Ascending aorta (tissue), 2 donors: Measurements from ENCODE around the gene NOM1. TPM values are rescaled to one million over a fixed set of nuclear protein-coding genes. Genes with fewer than 3 reads are reported as not detected.
"Not testable (repeated sequence)": the region's sequence is repeated elsewhere in the genome, so short reads cannot be mapped to it uniquely, and the experiment has no call there.

Experiments
- DNase-seq, 2 donors: peaks; one replicate each; pipeline ENCODE4 v3.0.0-alpha.2; 2019; ENCODE audit warnings: low spot score in 2 of 2
- H3K27ac ChIP-seq, 2 donors: fragments of 200-600 bp; sonication (generic); one replicate each; pipeline ENCODE4 v1.5.1; 2016 to 2017; ENCODE audit warnings: mild to moderate bottlenecking in 1 of 2
- H3K27me3 ChIP-seq: fragments of 200-600 bp; sonication (generic); one replicate; pipeline ENCODE4 v1.5.1; 2017
- H3K36me3 ChIP-seq, 2 donors: fragments of 200-600 bp; sonication (generic); one replicate each; pipeline ENCODE4 v1.5.1; 2016
- H3K4me1 ChIP-seq, 2 donors: fragments of 200-600 bp; sonication (generic); one replicate each; pipeline ENCODE4 v1.5.1; 2016 to 2017; ENCODE audit warnings: mild to moderate bottlenecking in 1 of 2
- H3K4me3 ChIP-seq, 2 donors: fragments of 200-600 bp; sonication (generic); one replicate each; pipeline ENCODE4 v1.5.1; 2016 to 2017; ENCODE audit warnings: mild to moderate bottlenecking in 1 of 2
- H3K9me3 ChIP-seq, 2 donors: fragments of 200-600 bp; sonication (generic); one replicate each; pipeline ENCODE4 v1.5.1; 2016
- CTCF ChIP-seq, 3 experiments: fragments of 200-600 bp in 2 of 3; fragments of 450-650 bp in 1 of 3; sonication (generic) in 2 of 3; IDR thresholded peaks; one replicate each; pipeline ENCODE4 v1.5.1; 2016 to 2019; ENCODE audit warnings: antibody characterized with exemption in 3 of 3, mild to moderate bottlenecking in 1 of 3, moderate library complexity in 1 of 3
- intact Hi-C: fragments of 100-400 bp; cut with DNase I; formaldehyde crosslinking; loops from one replicate; pipeline ENCODE4 v1.15.1; 2023
- total RNA-seq: library from RNA; depleted of rRNA; stranded (reverse); fragments of >200 nt; gene quantifications from one replicate; pipeline ENCODE4 v1.1.0, GENCODE V29; 2016

The NOM1 gene
- 16.1 TPM for total RNA-seq

- peak within 1 kb of the TSS; percentile 53 to 99 for H3K4me3 ChIP-seq
- intact Hi-C loops, result loop anchor here (2.0 to 5.0 kb wide), 4 partner anchors 57 to 387 kb away; partner anchors contain the start of genes DNAJB6, LMBR1 and UBE3C
- peaks cover 10 to 23% of the 10 kb centered on the region in 2 donors for H3K4me1 ChIP-seq
- TF ChIP-seq CTCF (IDR thresholded peaks at IDR 0.05), result peak; percentile 59 to 93 (median 62)
- H3K36me3 ChIP-seq, result peaks cover 23 to 28% of the 10 kb centered on the region in 2 donors
- peak within 1 kb of the TSS in 1 of 2 donors; percentile 41 for H3K27ac ChIP-seq
- H3K27me3 ChIP-seq, result no peaks in the 10 kb centered on the region
- H3K9me3 ChIP-seq, result no peaks in the 10 kb centered on the region
- peak; percentile 31 to 91 for DNase-seq
These were observed at the start of gene NOM1 for GRCh38 chr7:156949541-156950380. NOM1 (plus strand) TSS chr7:156949712; CDS start chr7:156949738, 26 bp downstream.

- H3K9me3 ChIP-seq, intact Hi-C loops, H3K27me3 ChIP-seq, H3K4me3 ChIP-seq, H3K36me3 ChIP-seq, DNase-seq, H3K4me1 ChIP-seq, H3K27ac ChIP-seq: not testable (repeated sequence)
These were observed 49.4 kb upstream of the NOM1 start for GRCh38 chr7:156900093-156900492.

GRCh38 chr7:156903232-156903909 lies 46.1 kb upstream of the NOM1 start:
- intact Hi-C loops, result no loop called here
- no peak for TF ChIP-seq CTCF (IDR thresholded peaks at IDR 0.05)
- no peaks in the 10 kb centered on the region for H3K4me1 ChIP-seq
- H3K36me3 ChIP-seq, result no peaks in the 10 kb centered on the region
- no peaks in the 10 kb centered on the region for H3K27me3 ChIP-seq
- no peak overlapping the region for H3K4me3 ChIP-seq
- H3K27ac ChIP-seq, result no peak overlapping the region
- no peaks in the 10 kb centered on the region for H3K9me3 ChIP-seq
- no peak for DNase-seq

- no peaks in the 10 kb centered on the region for H3K4me1 ChIP-seq
- no peak for DNase-seq
- H3K9me3 ChIP-seq, result no peaks in the 10 kb centered on the region
- H3K27ac ChIP-seq, result no peak overlapping the region
- H3K36me3 ChIP-seq, result no peaks in the 10 kb centered on the region
- H3K27me3 ChIP-seq, result no peaks in the 10 kb centered on the region
- H3K4me3 ChIP-seq, result no peak overlapping the region
- TF ChIP-seq CTCF (IDR thresholded peaks at IDR 0.05), result no peak
- intact Hi-C loops, result no loop called here
These were observed 43.3 kb upstream of the NOM1 start for GRCh38 chr7:156906200-156906649.

- no peak overlapping the region for H3K4me3 ChIP-seq
- no peak overlapping the region for H3K27ac ChIP-seq
- no peaks in the 10 kb centered on the region for H3K9me3 ChIP-seq
- no peaks in the 10 kb centered on the region for H3K36me3 ChIP-seq
- H3K27me3 ChIP-seq, result no peaks in the 10 kb centered on the region
- TF ChIP-seq CTCF (IDR thresholded peaks at IDR 0.05), result no peak
- DNase-seq, result no peak
- H3K4me1 ChIP-seq, result no peaks in the 10 kb centered on the region
- intact Hi-C loops, result no loop called here
These were observed 41.9 kb upstream of the NOM1 start for GRCh38 chr7:156907656-156908055.

- intact Hi-C loops, H3K9me3 ChIP-seq, H3K4me3 ChIP-seq, H3K36me3 ChIP-seq, H3K4me1 ChIP-seq, DNase-seq, H3K27ac ChIP-seq, H3K27me3 ChIP-seq: not testable (repeated sequence)
These were observed 39.8 kb upstream of the NOM1 start for GRCh38 chr7:156909574-156910252.
